Activated naive CD8-positive, alpha-beta T cell treated with anti-CD3 and anti-CD28 coated beads, Interleukin-2, amount 50 U/mL, for 16 hours (primary cell): ENCODE data around the gene BRI3.

ENCODE experiments used
- DNase-seq: peaks from one replicate; pipeline ENCODE4 v3.0.0-alpha.2; 2020; ENCODE audit warnings: low read depth, low spot score

The BRI3 gene

GRCh38 chr7:98286701-98287485, 5.4 kb downstream of the BRI3 start:
- no peak for DNase-seq

GRCh38 chr7:98287486-98287959, 6.0 kb downstream of the BRI3 start:
- no peak for DNase-seq

GRCh38 chr7:98288064-98288823, 6.8 kb downstream of the BRI3 start:
- no peak for DNase-seq

- no peak for DNase-seq
These were observed 7.9 kb downstream of the BRI3 start for GRCh38 chr7:98289333-98289875.

GRCh38 chr7:98291717-98292116, 10.2 kb downstream of the BRI3 start:
- no peak for DNase-seq

- no peak for DNase-seq
These were observed 11.8 kb downstream of the BRI3 start for GRCh38 chr7:98293265-98293664.

- DNase-seq: no peak
These were observed 12.3 kb downstream of the BRI3 start for GRCh38 chr7:98293746-98294145.

- DNase-seq: no peak
These were observed 12.8 kb downstream of the BRI3 start for GRCh38 chr7:98294326-98294725.

- DNase-seq: no peak
These were observed 13.4 kb downstream of the BRI3 start for GRCh38 chr7:98294798-98295382.

GRCh38 chr7:98295467-98296192, 14.1 kb downstream of the BRI3 start:
- DNase-seq: no peak

GRCh38 chr7:98296833-98297232, 15.3 kb downstream of the BRI3 start:
- DNase-seq: no peak

GRCh38 chr7:98297626-98298286, 16.3 kb downstream of the BRI3 start:
- no peak for DNase-seq

- DNase-seq: no peak
These were observed 19.3 kb downstream of the BRI3 start for GRCh38 chr7:98300595-98301372.

GRCh38 chr7:98301693-98302470, 20.4 kb downstream of the BRI3 start:
- no peak for DNase-seq

GRCh38 chr7:98303176-98303865, 21.8 kb downstream of the BRI3 start:
- no peak for DNase-seq

- DNase-seq: no peak
These were observed 22.4 kb downstream of the BRI3 start for GRCh38 chr7:98303906-98304305.

GRCh38 chr7:98305951-98306535, 24.6 kb downstream of the BRI3 start:
- DNase-seq: no peak

- DNase-seq: no peak
These were observed 26.5 kb downstream of the BRI3 start for GRCh38 chr7:98307971-98308466.
